ENCODE data around the gene PTTG1IP. TPM values are rescaled to one million over a fixed set of nuclear protein-coding genes. Genes with fewer than 3 reads are reported as not detected.

Gene PTTG1IP
- total and polyA plus RNA-seq, 2 donors (not counting 1 experiment from before 2014, with no cell fraction given), result 30.7 to 58.6 TPM

DNA sequence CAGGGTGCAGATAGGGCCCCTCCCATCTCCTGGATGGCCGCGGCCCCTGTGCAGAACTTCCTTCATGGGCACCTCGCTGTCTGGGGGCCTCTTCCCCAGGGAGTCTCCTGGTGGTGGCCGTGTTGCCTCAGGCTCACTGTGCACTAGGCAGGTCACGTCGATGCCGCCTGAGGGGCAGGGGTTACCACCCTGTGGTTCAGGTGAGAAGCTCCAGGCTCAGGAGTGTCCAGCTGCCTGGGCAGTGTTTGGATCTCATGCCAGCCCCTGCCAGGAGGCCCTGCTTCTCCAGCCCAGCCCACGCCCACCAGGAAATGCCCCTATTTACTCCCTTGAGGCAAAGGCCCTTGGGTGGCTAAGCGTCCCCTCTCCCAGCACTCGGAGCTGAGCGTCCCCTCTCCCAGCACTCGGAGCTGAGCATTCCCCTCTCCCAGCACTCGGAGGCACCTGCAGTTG lies 45.1 kb upstream of the PTTG1IP start:
- H3K4me3 Mint-ChIP-seq, result peak overlapping the region; percentile 69
- H3K9me3 ChIP-seq (ENCODE audit: control extremely low read depth in 1 of 3, control insufficient read depth in 2 of 3, insufficient read depth in 1 of 3, low read length in 2 of 3), result no peaks in the 10 kb centered on the region
- TF ChIP-seq EZH2 (IDR thresholded peaks at IDR 0.05; ENCODE audit: borderline replicate concordance, insufficient read depth, low read depth, low read length, poor library complexity, severe bottlenecking), result no peak
- TF ChIP-seq, protein P1, sequence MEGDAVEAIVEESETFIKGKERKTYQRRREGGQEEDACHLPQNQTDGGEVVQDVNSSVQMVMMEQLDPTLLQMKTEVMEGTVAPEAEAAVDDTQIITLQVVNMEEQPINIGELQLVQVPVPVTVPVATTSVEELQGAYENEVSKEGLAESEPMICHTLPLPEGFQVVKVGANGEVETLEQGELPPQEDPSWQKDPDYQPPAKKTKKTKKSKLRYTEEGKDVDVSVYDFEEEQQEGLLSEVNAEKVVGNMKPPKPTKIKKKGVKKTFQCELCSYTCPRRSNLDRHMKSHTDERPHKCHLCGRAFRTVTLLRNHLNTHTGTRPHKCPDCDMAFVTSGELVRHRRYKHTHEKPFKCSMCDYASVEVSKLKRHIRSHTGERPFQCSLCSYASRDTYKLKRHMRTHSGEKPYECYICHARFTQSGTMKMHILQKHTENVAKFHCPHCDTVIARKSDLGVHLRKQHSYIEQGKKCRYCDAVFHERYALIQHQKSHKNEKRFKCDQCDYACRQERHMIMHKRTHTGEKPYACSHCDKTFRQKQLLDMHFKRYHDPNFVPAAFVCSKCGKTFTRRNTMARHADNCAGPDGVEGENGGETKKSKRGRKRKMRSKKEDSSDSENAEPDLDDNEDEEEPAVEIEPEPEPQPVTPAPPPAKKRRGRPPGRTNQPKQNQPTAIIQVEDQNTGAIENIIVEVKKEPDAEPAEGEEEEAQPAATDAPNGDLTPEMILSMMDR (IDR thresholded peaks at IDR 0.05), result no peak
- H3K27ac Mint-ChIP-seq, result peak overlapping the region; percentile 78
- H3K27me3 ChIP-seq (replicated peaks in 1 of 4; ENCODE audit: control extremely low read depth in 1 of 4, control insufficient read depth in 3 of 4, insufficient read depth in 4 of 4, low read length in 3 of 4), result no peaks in the 10 kb centered on the region
- H3K27ac ChIP-seq (ENCODE audit: low read length in 2 of 2), result peak overlapping the region in 1 of 2 donors; percentile 43
- H3K9ac ChIP-seq (ENCODE audit: low read length), result peak overlapping the region; percentile 81
- no peak overlapping the region for H2AFZ ChIP-seq (ENCODE audit: insufficient read depth, low read depth, low read length, poor library complexity, severe bottlenecking)
- H3K4me1 ChIP-seq (ENCODE audit: control insufficient read depth in 2 of 2, insufficient read depth in 2 of 2, low read length in 2 of 2), result peaks cover 83 to 90% of the 10 kb centered on the region in 2 donors
- peaks cover 29% of the 10 kb centered on the region for H4K20me1 ChIP-seq (ENCODE audit: control insufficient read depth, insufficient read depth, low read length, poor library complexity, severe bottlenecking)
- no peaks in the 10 kb centered on the region for H3K9me3 Mint-ChIP-seq (ENCODE audit: insufficient read depth)
- peaks cover 77% of the 10 kb centered on the region for H3K4me1 Mint-ChIP-seq
- DNase-seq, result no peak
- H3K4me2 ChIP-seq (replicated peaks; ENCODE audit: low read depth, low read length, poor library complexity, severe bottlenecking), result peak overlapping the region; percentile 90
- peak overlapping the region in 3 of 5 experiments; percentile 6 to 87 (median 74) for H3K4me3 ChIP-seq (ENCODE audit: control extremely low read depth in 1 of 5, extremely low read depth in 1 of 5, insufficient read depth in 1 of 5, low read depth in 2 of 5, low read length in 4 of 5)
- peaks cover 91% of the 10 kb centered on the region for H3K79me2 ChIP-seq (ENCODE audit: control insufficient read depth, insufficient read depth, low read length)
- peaks cover 0 to 27% of the 10 kb centered on the region in 2 experiments for H3K36me3 ChIP-seq (replicated peaks in 1 of 2; ENCODE audit: control extremely low read depth in 1 of 2, control insufficient read depth in 1 of 2, extremely low read depth in 1 of 2, insufficient read depth in 2 of 2, low read length in 1 of 2)
- ChIA-PET CTCF (interaction anchor here (0.7 to 10.1 kb wide), 6 partner anchors 7 to 31 kb away, joined by 3 to 108 read pairs (median 6); no protein-coding TSS in a partner anchor), POLR2A (interaction anchor here (0.6 to 1.4 kb wide), 2 partner anchors 10 to 13 kb away, joined by 3 to 6 read pairs; no protein-coding TSS in a partner anchor)
- ATAC-seq (ENCODE audit: low read depth), result no peak
- no peaks in the 10 kb centered on the region for H3K27me3 Mint-ChIP-seq
- WGBS (ENCODE audit: insufficient coverage), result 61% methylated on average over 13 of the region's 13 CpGs
- intact Hi-C loops (cut with micrococcal nuclease), result no loop called here

DNA sequence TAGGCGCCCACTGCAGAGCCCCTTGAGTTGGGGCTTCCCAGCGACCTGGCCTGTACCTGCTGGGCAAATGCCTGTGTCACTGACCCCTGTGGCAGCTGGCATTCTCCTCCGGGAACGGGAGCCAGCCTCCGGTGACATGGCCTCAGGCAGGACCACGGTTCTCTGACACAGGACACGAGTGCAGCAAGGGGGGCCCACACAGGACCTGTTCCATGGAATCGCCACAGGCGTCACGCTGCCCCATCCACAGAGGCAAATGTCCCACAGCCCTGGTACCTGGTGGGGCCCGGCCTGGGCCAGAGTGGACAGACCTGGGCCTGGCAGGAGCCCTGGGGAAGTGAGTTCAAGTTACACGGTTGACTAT lies 44.6 kb upstream of the PTTG1IP start:
- H3K27ac ChIP-seq (ENCODE audit: low read length in 2 of 2), result peak overlapping the region in 1 of 2 donors; percentile 43
- H3K4me1 ChIP-seq (ENCODE audit: control insufficient read depth in 2 of 2, insufficient read depth in 2 of 2, low read length in 2 of 2), result peaks cover 83 to 90% of the 10 kb centered on the region in 2 donors
- DNase-seq (no peak), ATAC-seq (ENCODE audit: low read depth) (no peak)
- H3K9me3 ChIP-seq (ENCODE audit: control extremely low read depth in 1 of 3, control insufficient read depth in 2 of 3, insufficient read depth in 1 of 3, low read length in 2 of 3), result no peaks in the 10 kb centered on the region
- H3K4me3 ChIP-seq (ENCODE audit: control extremely low read depth in 1 of 5, extremely low read depth in 1 of 5, insufficient read depth in 1 of 5, low read depth in 2 of 5, low read length in 4 of 5), result peak overlapping the region in 1 of 5 experiments; percentile 74
- peak overlapping the region; percentile 90 for H3K4me2 ChIP-seq (replicated peaks; ENCODE audit: low read depth, low read length, poor library complexity, severe bottlenecking)
- CTCF ChIA-PET, result interaction anchor here (1.6 to 10.1 kb wide), 5 partner anchors 9 to 26 kb away, joined by 5 to 108 read pairs (median 10); no protein-coding TSS in a partner anchor
- WGBS (ENCODE audit: insufficient coverage), result 88% methylated on average over 12 of the region's 12 CpGs
- no peaks in the 10 kb centered on the region for H3K9me3 Mint-ChIP-seq (ENCODE audit: insufficient read depth)
- peaks cover 96% of the 10 kb centered on the region for H3K79me2 ChIP-seq (ENCODE audit: control insufficient read depth, insufficient read depth, low read length)
- no peaks in the 10 kb centered on the region for H3K27me3 ChIP-seq (replicated peaks in 1 of 4; ENCODE audit: control extremely low read depth in 1 of 4, control insufficient read depth in 3 of 4, insufficient read depth in 4 of 4, low read length in 3 of 4)
- H3K27ac Mint-ChIP-seq, result peak overlapping the region; percentile 78
- intact Hi-C loops (cut with micrococcal nuclease), result no loop called here
- H3K36me3 ChIP-seq (replicated peaks in 1 of 2; ENCODE audit: control extremely low read depth in 1 of 2, control insufficient read depth in 1 of 2, extremely low read depth in 1 of 2, insufficient read depth in 2 of 2, low read length in 1 of 2), result peaks cover 0 to 27% of the 10 kb centered on the region in 2 experiments
- H3K9ac ChIP-seq (ENCODE audit: low read length), result no peak overlapping the region
- peak overlapping the region; percentile 69 for H3K4me3 Mint-ChIP-seq
- peaks cover 34% of the 10 kb centered on the region for H4K20me1 ChIP-seq (ENCODE audit: control insufficient read depth, insufficient read depth, low read length, poor library complexity, severe bottlenecking)
- H3K27me3 Mint-ChIP-seq, result no peaks in the 10 kb centered on the region
- no peak for TF ChIP-seq EZH2 (IDR thresholded peaks at IDR 0.05; ENCODE audit: borderline replicate concordance, insufficient read depth, low read depth, low read length, poor library complexity, severe bottlenecking)
- TF ChIP-seq, protein P1 (IDR thresholded peaks at IDR 0.05), result no peak
- peaks cover 77% of the 10 kb centered on the region for H3K4me1 Mint-ChIP-seq
- no peak overlapping the region for H2AFZ ChIP-seq (ENCODE audit: insufficient read depth, low read depth, low read length, poor library complexity, severe bottlenecking)
- POLR2A ChIA-PET, result interaction anchor here (2.3 kb wide), 1 partner anchor 8 kb away, joined by 9 read pairs; no protein-coding TSS in a partner anchor
